Activated CD8-positive, alpha-beta memory T cell treated with anti-CD3 and anti-CD28 coated beads for 4 hours (primary cell): ENCODE data around the gene TRIP12.

ENCODE experiments used
- DNase-seq, 2 donors: peaks; one replicate each; pipeline ENCODE4 v3.0.0-alpha.2; 2020; ENCODE audit warnings: low read depth in 2 of 2

TRIP12 gene

DNA sequence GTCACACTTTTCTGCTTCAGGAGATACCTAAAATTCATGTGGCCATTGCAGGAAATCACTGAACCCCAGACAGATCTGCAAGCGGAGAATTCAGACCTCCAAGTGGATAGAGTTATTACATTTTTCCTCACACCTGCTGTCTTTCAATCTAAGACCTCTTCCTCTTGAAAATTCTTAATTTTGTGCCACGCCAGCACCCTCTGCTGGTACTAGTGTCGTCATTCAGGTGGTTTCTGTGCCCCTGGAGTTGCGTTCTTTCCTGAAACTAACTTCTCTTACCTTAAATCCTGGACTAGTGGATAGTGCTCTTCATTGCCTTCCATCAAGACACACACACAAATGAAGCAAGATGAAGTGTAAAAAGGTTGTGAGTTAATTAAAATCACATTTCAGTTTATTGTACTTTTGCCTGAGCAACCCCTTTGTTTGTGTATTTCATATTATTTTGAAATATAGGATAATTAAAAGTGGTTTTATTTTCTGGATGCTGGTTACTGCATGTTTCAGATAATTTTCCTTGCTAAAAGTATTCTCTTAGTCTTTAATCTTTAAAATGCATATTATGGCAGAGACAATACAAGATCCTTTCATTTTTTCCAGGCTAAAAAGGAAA is 205.8 kb downstream of the TRIP12 start:
- no peak for DNase-seq

DNA sequence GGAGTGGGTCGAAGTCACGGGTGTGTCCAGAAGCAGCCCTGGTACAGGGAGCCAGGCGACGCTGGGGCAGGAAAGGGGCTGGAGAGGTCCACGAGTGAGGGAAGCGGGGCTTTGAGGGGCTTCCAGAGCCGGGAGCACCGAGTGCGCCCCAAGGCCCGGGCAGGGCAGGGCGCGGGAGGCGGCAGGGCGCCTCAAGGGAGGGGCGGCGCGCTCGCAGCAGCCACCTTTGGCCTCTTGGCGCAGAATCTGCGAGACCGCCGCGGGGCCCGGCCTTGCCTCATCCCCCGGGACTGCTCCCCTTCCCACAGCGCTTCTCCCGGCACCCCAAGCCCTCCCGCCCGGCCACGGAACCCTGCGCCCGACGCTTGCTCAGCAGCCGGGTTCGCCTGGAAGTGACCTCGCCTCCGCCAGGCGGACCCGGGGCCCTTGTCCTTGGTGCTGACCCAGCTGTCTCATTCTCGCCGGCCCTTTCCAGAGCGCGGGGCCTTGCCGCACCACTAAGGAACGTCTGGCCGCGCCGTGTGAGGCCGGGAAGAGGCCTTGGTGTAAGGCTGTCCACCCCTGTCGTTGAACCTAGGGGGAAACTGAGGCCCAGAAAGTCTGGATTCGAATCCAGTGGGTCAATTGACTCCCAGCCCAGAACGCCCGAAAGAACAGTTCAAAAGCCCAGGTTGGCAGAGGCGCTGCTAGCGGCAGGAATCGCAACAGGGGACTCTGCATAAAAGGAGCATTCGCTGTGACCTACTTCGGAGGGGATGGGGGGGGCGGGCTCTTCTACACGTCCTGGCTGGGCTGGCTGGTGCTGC is 206.9 kb downstream of the TRIP12 start:
- DNase-seq: no peak

DNA sequence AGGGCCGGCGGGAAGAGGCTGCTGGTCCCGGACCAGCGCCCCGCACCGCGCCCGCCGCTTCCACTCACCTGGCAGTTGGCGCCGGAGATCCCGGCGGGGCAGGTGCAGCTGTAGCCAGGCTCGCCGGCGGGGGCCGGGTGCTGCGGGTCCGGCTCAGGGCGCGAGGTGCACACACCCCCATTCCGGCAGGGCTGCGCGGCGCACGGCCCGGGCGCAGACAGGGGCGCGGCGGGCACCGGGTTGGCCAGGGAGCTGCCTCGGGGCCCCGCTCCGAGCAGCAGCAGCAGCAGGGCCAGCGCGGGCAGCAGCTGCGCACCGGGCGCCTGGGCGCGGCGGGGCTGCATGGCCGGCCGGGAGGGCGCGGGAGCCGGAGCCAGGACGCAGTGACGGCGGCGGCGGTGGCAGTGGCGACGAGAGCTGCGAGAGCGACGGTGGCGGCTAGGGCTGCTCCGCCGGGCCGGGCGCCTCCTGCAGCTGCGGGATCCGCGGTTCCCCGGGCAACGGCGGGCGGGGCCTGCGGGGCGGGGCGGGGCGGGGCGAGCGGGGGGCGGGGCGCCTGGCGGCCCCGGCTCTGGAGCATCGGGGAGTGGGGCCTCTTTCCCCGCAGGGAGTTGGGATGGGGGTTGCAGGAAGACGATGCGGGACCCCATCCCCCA is 207.6 kb downstream of the TRIP12 start, which contains the start of gene DNER:
DNER (minus strand) TSS at position 476 of the 656 bp plus-strand sequence; CDS start at position 344, 132 bp downstream.
- no peak for DNase-seq
